Endodermal cell (in vitro differentiated cells): ENCODE measurements around the gene CDKL5. TPM values are rescaled to one million over a fixed set of nuclear protein-coding genes. Genes with fewer than 3 reads are reported as not detected.

Experiments
- DNase-seq: peaks from one replicate; pipeline ENCODE4 v3.0.0-alpha.2; 2017
- H3K27ac ChIP-seq: 2 replicates; pipeline ENCODE4 v1.5.1; 2013; ENCODE audit warnings: mild to moderate bottlenecking, low read depth, low read length, moderate library complexity
- H3K27me3 ChIP-seq: 2 replicates; pipeline ENCODE4 v1.6.1; 2013; ENCODE audit warnings: mild to moderate bottlenecking, low read length, moderate library complexity; ENCODE audit not compliant: insufficient read depth, control insufficient read depth, poor library complexity, severe bottlenecking
- H3K36me3 ChIP-seq: 2 replicates; pipeline ENCODE4 v1.7.0; 2013; ENCODE audit warnings: mild to moderate bottlenecking, low read length, moderate library complexity; ENCODE audit not compliant: control insufficient read depth, insufficient read depth
- H3K4me1 ChIP-seq: one replicate; pipeline ENCODE4 v1.7.0; 2013; ENCODE audit warnings: low read length; ENCODE audit not compliant: control insufficient read depth, insufficient read depth
- H3K4me3 ChIP-seq: 2 replicates; pipeline ENCODE4 v1.5.1; 2013; ENCODE audit warnings: mild to moderate bottlenecking, low read length, moderate library complexity
- H3K9ac ChIP-seq: 2 replicates; pipeline ENCODE4 v1.6.1; 2013; ENCODE audit warnings: mild to moderate bottlenecking, low read length, moderate library complexity; ENCODE audit not compliant: poor library complexity, severe bottlenecking; ENCODE audit errors: extremely low read depth
- H3K9me3 ChIP-seq: 2 replicates; pipeline ENCODE4 v1.6.1; 2013; ENCODE audit warnings: mild to moderate bottlenecking, low read length, moderate library complexity; ENCODE audit not compliant: control insufficient read depth
- H3K27ac Mint-ChIP-seq: 2 replicates; pipeline ENCODE4 v1.8.0; 2020; ENCODE audit warnings: mixed read lengths
- H3K27me3 Mint-ChIP-seq: 2 replicates; pipeline ENCODE4 v1.8.0; 2021; ENCODE audit warnings: mild to moderate bottlenecking, mixed read lengths; ENCODE audit not compliant: insufficient read depth
- H3K36me3 Mint-ChIP-seq: 2 replicates; pipeline ENCODE4 v1.8.0; 2020; ENCODE audit warnings: low read depth, mixed read lengths
- H3K4me1 Mint-ChIP-seq: 2 replicates; pipeline ENCODE4 v1.8.0; 2020; ENCODE audit warnings: mixed read lengths
- H3K4me3 Mint-ChIP-seq: 2 replicates; pipeline ENCODE4 v1.8.0; 2020; ENCODE audit warnings: mild to moderate bottlenecking, moderate library complexity, mixed read lengths
- H3K9me3 Mint-ChIP-seq: 2 replicates; pipeline ENCODE4 v1.8.0; 2020; ENCODE audit warnings: mild to moderate bottlenecking, mixed read lengths
- WGBS, 2 experiments: methylation state at CpG; one replicate each; pipeline versions ENCODE4 v1.1.5 to v1.1.7; 2013; ENCODE audit warnings: missing lambda C conversion rate in 2 of 2, mixed read lengths in 1 of 2; ENCODE audit not compliant: insufficient coverage in 1 of 2, insufficient read length in 1 of 2; 5-methylcytosine and 5-hydroxymethylcytosine counted together
- total RNA-seq, 2 donors: library from RNA; stranded (reverse); fragmentation: NEBNext Ultra II Directional in 1 of 2; extraction: Animal tissue kit (Norgen Biotek cat#: 25700) in 1 of 2; gene quantifications; 2 replicates in 1 of 2; 3 replicates in 1 of 2; pipeline ENCODE4 v1.2.1, GENCODE V29; 2021
- TF ChIP-seq, protein P1 (sequence below): fragments of 200-600 bp; sonication (generic); conservative IDR thresholded peaks from 2 replicates; pipeline ENCODE4 v1.5.0; 2021; ENCODE audit warnings: antibody characterized with exemption, mild to moderate bottlenecking

Gene CDKL5
- total RNA-seq, 2 donors from 2014 or later = 18.2 to 19.3 TPM

DNA sequence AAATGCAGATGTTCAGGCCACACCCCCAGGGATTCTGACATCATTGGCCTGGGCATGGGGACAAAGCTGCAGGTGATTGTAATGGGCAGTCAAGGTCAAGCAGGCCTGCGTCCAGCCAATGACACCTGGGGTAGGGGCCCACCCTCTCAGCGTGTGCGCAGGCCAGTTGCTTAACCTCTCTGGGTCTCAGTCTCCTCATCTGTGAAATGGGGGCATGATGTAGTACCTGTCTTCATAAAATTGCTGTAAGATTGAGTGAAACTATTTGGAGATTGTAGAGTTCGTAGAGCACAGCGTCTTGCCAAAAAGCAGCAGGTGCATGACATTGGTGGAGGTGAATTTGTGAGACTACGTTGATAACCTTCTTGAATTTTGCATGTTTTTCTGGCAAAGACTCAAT, 225.3 kb downstream of the CDKL5 start:
- TF ChIP-seq, protein P1, sequence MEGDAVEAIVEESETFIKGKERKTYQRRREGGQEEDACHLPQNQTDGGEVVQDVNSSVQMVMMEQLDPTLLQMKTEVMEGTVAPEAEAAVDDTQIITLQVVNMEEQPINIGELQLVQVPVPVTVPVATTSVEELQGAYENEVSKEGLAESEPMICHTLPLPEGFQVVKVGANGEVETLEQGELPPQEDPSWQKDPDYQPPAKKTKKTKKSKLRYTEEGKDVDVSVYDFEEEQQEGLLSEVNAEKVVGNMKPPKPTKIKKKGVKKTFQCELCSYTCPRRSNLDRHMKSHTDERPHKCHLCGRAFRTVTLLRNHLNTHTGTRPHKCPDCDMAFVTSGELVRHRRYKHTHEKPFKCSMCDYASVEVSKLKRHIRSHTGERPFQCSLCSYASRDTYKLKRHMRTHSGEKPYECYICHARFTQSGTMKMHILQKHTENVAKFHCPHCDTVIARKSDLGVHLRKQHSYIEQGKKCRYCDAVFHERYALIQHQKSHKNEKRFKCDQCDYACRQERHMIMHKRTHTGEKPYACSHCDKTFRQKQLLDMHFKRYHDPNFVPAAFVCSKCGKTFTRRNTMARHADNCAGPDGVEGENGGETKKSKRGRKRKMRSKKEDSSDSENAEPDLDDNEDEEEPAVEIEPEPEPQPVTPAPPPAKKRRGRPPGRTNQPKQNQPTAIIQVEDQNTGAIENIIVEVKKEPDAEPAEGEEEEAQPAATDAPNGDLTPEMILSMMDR = no peak
- no peak overlapping the region for H3K4me3 ChIP-seq
- no peaks in the 10 kb centered on the region for H3K36me3 ChIP-seq
- H3K9me3 Mint-ChIP-seq = peaks cover 61% of the 10 kb centered on the region
- no peak overlapping the region for H3K27ac ChIP-seq
- no peak overlapping the region for H3K9ac ChIP-seq
- no peak overlapping the region for H3K27ac Mint-ChIP-seq
- no peak for DNase-seq
- H3K27me3 ChIP-seq = no peaks in the 10 kb centered on the region
- peaks cover 2% of the 10 kb centered on the region for H3K36me3 Mint-ChIP-seq
- WGBS, 2 experiments = 89 to 92% methylated on average over 2 to 6 of the region's 6 CpGs
- peaks cover 2% of the 10 kb centered on the region for H3K27me3 Mint-ChIP-seq
- H3K4me1 ChIP-seq = no peaks in the 10 kb centered on the region
- H3K4me1 Mint-ChIP-seq = peaks cover 10% of the 10 kb centered on the region
- no peaks in the 10 kb centered on the region for H3K9me3 ChIP-seq
- H3K4me3 Mint-ChIP-seq = no peak overlapping the region

DNA sequence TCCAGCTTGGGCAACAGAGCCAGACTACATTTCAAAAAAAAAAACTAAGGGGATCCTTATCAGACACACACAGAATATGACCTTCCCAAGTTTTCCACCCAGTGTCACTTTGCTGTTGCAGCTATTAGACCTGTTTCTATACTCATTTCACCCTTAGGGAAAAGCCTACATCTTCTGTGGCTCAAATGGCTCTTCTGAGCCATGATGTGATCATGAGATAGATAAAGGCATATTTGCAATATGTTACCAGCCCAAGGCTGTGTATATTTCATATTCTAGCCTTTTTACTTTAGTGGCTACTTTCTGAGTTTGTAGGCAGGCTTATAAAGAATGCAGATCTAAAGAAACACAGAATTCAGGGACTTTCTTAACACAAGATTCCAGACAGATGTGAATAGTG, 227.2 kb downstream of the CDKL5 start:
- Mint-ChIP-seq H3K4me1 (peaks cover 10% of the 10 kb centered on the region), H3K9me3 (peaks cover 51% of the 10 kb centered on the region), H3K4me3 (no peak overlapping the region), H3K27me3 (no peaks in the 10 kb centered on the region), H3K36me3 (no peaks in the 10 kb centered on the region), H3K27ac (no peak overlapping the region)
- TF ChIP-seq, protein P1 = no peak
- no peaks in the 10 kb centered on the region for H3K9me3 ChIP-seq
- H3K4me1 ChIP-seq = no peaks in the 10 kb centered on the region
- no peaks in the 10 kb centered on the region for H3K36me3 ChIP-seq
- DNase-seq = no peak
- no peaks in the 10 kb centered on the region for H3K27me3 ChIP-seq
- no peak overlapping the region for H3K9ac ChIP-seq
- H3K4me3 ChIP-seq = no peak overlapping the region
- no peak overlapping the region for H3K27ac ChIP-seq

DNA sequence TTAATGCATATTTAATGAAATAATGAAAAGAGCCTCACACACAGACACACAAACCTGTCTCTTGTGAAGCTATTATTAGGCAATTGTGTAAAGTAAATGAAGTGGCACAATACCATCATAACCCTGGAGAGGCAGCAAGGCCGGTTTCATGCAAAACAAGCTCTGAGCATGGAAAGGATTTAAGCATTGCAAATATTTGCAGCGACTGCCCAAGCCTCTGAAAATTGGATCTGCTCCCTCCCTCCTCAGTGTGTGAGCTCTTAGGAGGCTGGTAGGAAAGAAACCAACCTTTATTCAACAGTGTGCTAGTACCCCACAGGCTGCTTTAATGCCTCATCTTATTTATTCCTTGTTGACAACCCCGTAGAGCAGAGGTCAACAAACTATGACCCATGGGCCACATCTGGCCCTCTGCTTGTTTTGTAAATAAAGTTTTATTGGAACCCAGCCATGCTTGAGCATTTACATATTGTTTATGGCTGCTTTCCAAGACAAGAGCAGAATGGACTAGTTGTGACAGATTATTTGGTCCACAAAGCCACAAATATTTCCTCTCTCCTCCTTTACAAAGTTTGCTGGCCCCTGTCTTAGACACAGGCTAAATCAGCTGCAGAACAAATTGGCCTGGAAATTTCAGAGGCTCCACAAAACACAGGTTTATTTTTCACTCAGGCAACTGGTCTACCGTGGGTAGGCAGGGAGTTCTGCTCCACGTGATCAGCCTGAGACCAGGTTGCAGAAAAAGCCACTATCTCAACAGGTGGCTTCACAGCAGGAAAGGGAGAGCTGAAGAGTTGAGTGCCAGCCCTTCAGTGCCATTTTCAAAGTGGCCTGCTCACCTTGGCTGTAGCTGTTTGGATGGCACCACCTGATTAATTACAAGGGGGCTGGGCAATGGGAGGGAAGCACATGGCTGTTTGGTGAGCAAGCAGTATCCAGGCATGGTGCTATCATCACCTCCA, 229.7 kb downstream of the CDKL5 start:
- H3K4me3 ChIP-seq = no peak overlapping the region
- no peak overlapping the region for H3K4me3 Mint-ChIP-seq
- peaks cover 49% of the 10 kb centered on the region for H3K9me3 Mint-ChIP-seq
- no peaks in the 10 kb centered on the region for H3K27me3 ChIP-seq
- no peak overlapping the region for H3K9ac ChIP-seq
- no peaks in the 10 kb centered on the region for H3K36me3 Mint-ChIP-seq
- H3K4me1 Mint-ChIP-seq = peaks cover 1% of the 10 kb centered on the region
- no peaks in the 10 kb centered on the region for H3K36me3 ChIP-seq
- H3K27ac ChIP-seq = no peak overlapping the region
- 0 to 60% methylated on average over 1 to 5 of the region's 5 CpGs for WGBS, 2 experiments
- no peaks in the 10 kb centered on the region for H3K9me3 ChIP-seq
- DNase-seq = peak; percentile 26
- TF ChIP-seq, protein P1 = no peak
- no peaks in the 10 kb centered on the region for H3K27me3 Mint-ChIP-seq
- H3K27ac Mint-ChIP-seq = no peak overlapping the region
- no peaks in the 10 kb centered on the region for H3K4me1 ChIP-seq
